ACC112 (cell line): ENCODE results near the gene CTF1.
A peak's percentile ranks its signal among the peaks of the same experiment; 100 is the strongest.

Source experiments
- H2AFZ ChIP-seq: fragments of 200-600 bp; sonication (generic); one replicate; pipeline ENCODE4 v1.6.0; 2017; ENCODE audit warnings: antibody characterized with exemption, low read length; ENCODE audit not compliant: unreplicated experiment
- H3K27ac ChIP-seq: fragments of 200-600 bp; sonication (generic); 2 replicates; pipeline ENCODE4 v1.5.1; 2014; ENCODE audit warnings: low read depth, mild to moderate bottlenecking, antibody characterized with exemption, low read length, moderate library complexity
- H3K27me3 ChIP-seq: fragments of 200-600 bp; sonication (generic); 2 replicates; pipeline ENCODE4 v1.6.1; 2014; ENCODE audit warnings: mild to moderate bottlenecking, antibody characterized with exemption, low read length, moderate library complexity, mixed read lengths; ENCODE audit not compliant: insufficient read depth
- H3K36me3 ChIP-seq: fragments of 200-600 bp; sonication (generic); 2 replicates; pipeline ENCODE4 v1.6.1; 2016; ENCODE audit warnings: mild to moderate bottlenecking, antibody characterized with exemption, low read length, moderate library complexity, mixed read lengths; ENCODE audit not compliant: insufficient read depth
- H3K4me1 ChIP-seq: fragments of 200-600 bp; sonication (generic); one replicate; pipeline ENCODE4 v1.6.1; 2016; ENCODE audit warnings: low read length, mixed read lengths; ENCODE audit not compliant: insufficient read depth, unreplicated experiment, control insufficient read depth
- H3K4me3 ChIP-seq: fragments of 200-600 bp; sonication (generic); 2 replicates; pipeline ENCODE4 v1.5.1; 2014; ENCODE audit warnings: mild to moderate bottlenecking, low read depth, low read length
- H3K79me2 ChIP-seq: fragments of 200-600 bp; sonication (generic); one replicate; pipeline ENCODE4 v1.6.0; 2016; ENCODE audit warnings: low read length; ENCODE audit not compliant: control insufficient read depth, unreplicated experiment, insufficient read depth

The CTF1 gene

DNA sequence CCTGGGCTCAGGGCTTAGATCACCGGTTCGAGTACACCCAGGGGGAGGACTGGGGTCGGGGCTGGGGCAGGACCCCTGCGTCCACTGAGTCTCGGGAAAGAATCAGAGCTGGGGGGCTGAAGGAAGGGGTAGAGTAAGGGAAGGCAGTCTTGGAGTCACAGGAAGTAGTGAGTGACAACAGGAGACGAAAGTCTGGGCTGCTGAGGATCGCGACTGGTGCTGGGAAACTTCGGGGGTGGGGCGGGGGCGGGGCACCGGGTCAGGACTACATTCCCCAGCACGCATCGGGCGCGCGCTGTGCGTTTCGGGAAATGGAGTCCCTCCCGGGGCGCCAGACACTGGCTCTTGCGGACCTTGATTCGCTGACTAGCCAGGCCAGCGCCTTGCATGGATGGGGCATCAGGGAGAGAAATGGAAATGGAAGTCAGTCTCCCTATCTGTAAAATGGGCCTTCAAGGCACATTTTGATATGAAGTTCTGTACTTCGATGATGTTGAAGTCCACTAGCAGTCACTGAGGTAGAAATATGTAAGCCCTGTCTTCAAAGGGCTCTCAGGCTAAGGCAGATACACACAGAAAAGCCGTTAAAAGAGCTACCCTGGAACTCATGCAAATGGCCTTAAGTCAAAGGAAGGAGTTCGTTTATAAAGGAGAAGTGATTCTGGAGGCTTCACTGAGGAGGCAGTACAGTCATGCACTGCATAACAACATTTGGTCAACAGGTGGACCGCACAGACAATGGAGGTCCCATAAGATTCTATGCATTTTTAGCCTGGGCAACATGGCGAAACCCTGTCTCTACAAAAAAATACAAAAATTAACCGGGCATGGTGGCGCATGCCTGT is 697 bp downstream of the CTF1 start:
- H2AFZ ChIP-seq, result peak overlapping the region; percentile 33
- peaks cover 9% of the 10 kb centered on the region for H3K79me2 ChIP-seq
- H3K36me3 ChIP-seq, result no peaks in the 10 kb centered on the region
- H3K4me1 ChIP-seq, result peaks cover 25% of the 10 kb centered on the region
- H3K4me3 ChIP-seq, result peak overlapping the region; percentile 80
- H3K27ac ChIP-seq, result peak overlapping the region; percentile 82
- H3K27me3 ChIP-seq, result no peaks in the 10 kb centered on the region

DNA sequence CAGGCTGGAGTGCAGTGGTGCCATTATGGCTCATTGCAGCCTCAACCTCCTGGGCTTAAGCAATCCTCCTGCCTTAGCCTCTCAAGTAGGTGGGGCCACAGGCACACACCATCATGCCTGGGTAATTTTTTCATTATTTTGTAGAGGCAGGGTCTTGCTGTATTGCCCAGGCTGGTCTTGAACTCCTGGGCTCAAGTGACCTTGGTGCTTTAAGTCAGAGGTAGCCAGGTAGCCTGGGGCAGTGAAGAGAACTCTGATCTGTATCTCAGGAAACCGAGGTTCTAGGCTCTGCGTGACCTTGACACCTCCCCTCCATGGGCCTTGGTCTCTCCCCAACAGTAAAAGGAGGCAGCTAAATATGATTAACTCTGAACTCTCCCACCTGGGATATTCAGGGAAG is 3.4 kb downstream of the CTF1 start:
- no peak overlapping the region for H3K27ac ChIP-seq
- H3K4me3 ChIP-seq, result no peak overlapping the region
- peaks cover 14% of the 10 kb centered on the region for H3K4me1 ChIP-seq
- H3K36me3 ChIP-seq, result no peaks in the 10 kb centered on the region
- H2AFZ ChIP-seq, result no peak overlapping the region
- no peaks in the 10 kb centered on the region for H3K27me3 ChIP-seq
- no peaks in the 10 kb centered on the region for H3K79me2 ChIP-seq

DNA sequence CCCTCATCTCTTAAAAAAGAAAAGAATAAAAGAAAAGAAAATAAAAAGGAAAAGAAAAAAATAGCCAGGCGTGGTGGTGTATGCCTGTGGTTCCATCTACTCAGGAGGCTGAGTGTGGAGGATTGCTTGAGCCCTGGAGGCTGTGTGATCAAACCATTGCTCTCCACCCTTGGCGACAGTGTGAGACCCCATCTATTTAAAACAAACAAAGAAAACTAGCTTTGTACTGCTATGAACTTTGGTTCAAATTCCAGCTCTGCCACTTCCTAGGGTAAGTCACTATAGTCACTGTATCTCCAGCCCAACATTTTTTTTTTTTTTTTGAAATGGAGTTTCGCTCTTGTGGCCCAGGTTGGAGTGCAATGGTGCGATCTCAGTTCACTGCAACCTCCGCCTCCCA is 4.2 kb downstream of the CTF1 start:
- no peaks in the 10 kb centered on the region for H3K27me3 ChIP-seq
- H3K36me3 ChIP-seq, result no peaks in the 10 kb centered on the region
- no peak overlapping the region for H2AFZ ChIP-seq
- no peaks in the 10 kb centered on the region for H3K79me2 ChIP-seq
- no peak overlapping the region for H3K27ac ChIP-seq
- no peak overlapping the region for H3K4me3 ChIP-seq
- H3K4me1 ChIP-seq, result peaks cover 7% of the 10 kb centered on the region

DNA sequence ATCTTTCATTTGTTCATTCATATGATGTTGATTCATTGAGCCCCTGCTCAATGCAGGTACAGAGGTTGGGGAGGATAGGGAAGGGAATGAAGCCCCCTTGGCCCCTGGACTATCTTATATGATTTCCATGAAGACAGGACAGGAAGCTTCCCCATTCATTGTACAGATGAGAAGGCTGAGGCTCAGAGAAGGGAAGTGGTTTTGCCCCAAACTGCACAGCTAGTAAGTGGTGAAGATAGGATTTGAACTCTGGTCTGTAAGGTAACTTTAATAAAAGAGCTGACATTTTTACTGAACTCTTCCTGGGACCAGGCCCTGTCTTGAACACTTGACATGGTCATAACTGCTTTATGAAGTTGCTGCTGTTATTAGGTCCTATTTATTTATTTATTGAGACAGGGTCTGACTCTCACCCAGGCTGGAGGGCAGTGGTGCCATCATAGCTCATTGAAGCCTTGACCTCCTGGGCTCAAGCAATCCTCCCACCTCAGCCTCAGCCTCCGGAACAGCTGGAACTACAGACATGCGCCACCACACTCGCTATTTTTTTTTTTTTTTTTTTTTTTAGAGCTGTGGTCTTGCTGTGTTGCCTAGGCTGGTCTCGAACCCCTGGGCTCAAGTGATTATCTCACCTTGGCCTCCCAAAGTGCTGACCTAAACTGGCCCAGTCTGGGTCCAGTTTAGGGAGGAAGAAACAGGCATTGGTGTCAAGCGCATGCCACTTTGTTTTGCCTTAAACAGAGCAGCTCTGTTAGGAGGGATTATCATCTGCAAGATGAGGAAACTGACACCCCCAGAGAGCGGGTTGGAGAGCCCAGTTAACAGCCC is 5.0 kb downstream of the CTF1 start:
- Histone ChIP-seq H3K4me1 (no peaks in the 10 kb centered on the region), H3K27me3 (no peaks in the 10 kb centered on the region), H3K79me2 (no peaks in the 10 kb centered on the region), H3K36me3 (no peaks in the 10 kb centered on the region), H3K4me3 (peak overlapping the region; percentile 77), H3K27ac (no peak overlapping the region), H2AFZ (peak overlapping the region; percentile 97)

DNA sequence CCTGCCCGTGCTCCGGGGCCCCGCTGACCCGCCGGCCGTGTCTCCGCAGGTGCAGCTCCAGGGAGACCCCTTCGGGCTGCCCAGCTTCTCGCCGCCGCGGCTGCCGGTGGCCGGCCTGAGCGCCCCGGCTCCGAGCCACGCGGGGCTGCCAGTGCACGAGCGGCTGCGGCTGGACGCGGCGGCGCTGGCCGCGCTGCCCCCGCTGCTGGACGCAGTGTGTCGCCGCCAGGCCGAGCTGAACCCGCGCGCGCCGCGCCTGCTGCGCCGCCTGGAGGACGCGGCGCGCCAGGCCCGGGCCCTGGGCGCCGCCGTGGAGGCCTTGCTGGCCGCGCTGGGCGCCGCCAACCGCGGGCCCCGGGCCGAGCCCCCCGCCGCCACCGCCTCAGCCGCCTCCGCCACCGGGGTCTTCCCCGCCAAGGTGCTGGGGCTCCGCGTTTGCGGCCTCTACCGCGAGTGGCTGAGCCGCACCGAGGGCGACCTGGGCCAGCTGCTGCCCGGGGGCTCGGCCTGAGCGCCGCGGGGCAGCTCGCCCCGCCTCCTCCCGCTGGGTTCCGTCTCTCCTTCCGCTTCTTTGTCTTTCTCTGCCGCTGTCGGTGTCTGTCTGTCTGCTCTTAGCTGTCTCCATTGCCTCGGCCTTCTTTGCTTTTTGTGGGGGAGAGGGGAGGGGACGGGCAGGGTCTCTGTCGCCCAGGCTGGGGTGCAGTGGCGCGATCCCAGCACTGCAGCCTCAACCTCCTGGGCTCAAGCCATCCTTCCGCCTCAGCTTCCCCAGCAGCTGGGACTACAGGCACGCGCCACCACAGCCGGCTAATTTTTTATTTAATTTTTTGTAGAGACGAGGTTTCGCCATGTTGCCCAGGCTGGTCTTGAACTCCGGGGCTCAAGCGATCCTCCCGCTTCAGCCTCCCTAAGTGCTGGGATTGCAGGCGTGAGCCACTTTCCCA is 5.9 kb downstream of the CTF1 start:
- Histone ChIP-seq H3K4me3 (peak overlapping the region; percentile 80), H2AFZ (peak overlapping the region; percentile 97), H3K4me1 (no peaks in the 10 kb centered on the region), H3K36me3 (no peaks in the 10 kb centered on the region), H3K27ac (no peak overlapping the region), H3K79me2 (no peaks in the 10 kb centered on the region), H3K27me3 (no peaks in the 10 kb centered on the region)

DNA sequence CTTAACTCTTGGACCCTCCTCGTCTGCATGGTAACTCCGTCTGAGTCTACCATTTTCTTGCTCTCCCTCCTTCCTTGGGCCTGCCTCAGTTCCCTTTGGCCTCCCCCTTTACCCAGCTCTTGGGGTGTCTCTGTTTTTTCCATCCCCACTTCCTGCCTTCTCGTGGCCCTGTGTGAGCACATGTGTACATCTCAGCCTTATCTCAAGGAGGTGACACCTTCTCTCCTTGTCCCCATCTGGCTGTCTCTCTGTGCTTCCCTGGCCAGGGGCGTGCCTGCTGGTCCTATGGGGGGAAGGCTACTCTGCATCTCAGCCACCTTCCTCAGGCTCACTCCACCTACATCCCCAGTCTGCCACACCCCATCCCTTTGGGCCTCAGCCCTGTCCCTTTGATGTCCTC is 6.6 kb downstream of the CTF1 start:
- H2AFZ ChIP-seq, result peak overlapping the region; percentile 48
- H3K4me3 ChIP-seq, result peak overlapping the region; percentile 80; the same call in 1 of the 2 replicates
- no peaks in the 10 kb centered on the region for H3K4me1 ChIP-seq
- no peaks in the 10 kb centered on the region for H3K27me3 ChIP-seq
- no peaks in the 10 kb centered on the region for H3K36me3 ChIP-seq
- H3K27ac ChIP-seq, result no peak overlapping the region; the same call in 1 of the 2 replicates
- H3K79me2 ChIP-seq, result no peaks in the 10 kb centered on the region

DNA sequence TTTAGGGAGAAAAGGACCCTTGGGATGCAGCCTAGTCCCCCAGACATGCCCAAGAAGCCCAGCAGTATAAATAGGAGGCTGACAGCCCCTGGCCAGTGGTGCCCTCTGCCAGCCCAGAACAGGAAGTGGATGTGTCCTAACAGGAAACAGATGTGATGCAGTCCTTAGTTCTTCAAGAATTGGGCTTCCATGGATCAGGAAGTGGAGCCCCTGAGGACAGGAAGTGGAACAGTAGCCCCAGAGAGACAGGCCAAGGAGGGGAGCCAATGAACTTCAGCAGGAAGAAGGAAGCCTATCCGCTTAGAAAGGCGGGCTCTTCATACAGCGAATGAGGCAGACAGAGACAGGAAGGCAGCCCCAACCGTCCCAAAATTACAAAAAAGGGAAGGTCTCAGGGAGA is 7.2 kb downstream of the CTF1 start:
- Histone ChIP-seq H3K4me3 (no peak overlapping the region), H3K36me3 (no peaks in the 10 kb centered on the region), H2AFZ (peak overlapping the region; percentile 3), H3K79me2 (no peaks in the 10 kb centered on the region), H3K27ac (no peak overlapping the region), H3K4me1 (no peaks in the 10 kb centered on the region), H3K27me3 (no peaks in the 10 kb centered on the region)

DNA sequence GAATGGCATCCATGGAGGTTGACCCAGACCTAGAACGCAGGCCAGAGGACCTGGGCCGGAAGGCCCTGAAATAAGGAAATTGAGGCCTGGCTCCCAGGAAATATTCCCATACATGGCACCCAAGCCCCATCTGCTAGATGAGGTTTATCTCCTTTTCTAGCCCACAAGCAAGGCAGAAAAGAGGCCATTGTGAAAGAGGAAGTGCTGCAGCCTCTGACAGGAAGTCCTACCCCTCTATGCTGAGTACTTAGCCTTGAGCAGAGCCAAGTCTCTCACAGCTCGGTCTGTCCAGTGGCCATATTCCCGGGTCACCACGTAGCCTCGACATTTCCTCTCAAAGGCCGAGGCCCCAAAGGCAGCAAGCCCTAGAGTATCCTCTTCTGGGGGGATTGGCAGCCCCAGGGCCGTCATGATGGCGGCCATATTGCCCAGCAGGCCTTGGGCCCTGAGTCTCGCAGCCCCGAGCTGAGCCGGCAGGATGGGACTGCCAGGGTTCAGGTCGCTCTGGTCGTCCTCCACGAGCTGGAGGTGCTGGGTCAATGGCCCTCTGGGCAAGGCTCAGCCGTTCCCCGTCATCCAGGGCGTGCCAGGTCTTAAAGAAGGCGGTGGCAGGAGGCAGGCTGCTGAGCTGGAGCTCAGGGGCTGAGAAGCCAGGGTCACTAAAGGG is 7.8 kb downstream of the CTF1 start:
- no peaks in the 10 kb centered on the region for H3K27me3 ChIP-seq
- no peak overlapping the region for H3K4me3 ChIP-seq
- peak overlapping the region; percentile 3 for H2AFZ ChIP-seq
- H3K27ac ChIP-seq, result no peak overlapping the region
- no peaks in the 10 kb centered on the region for H3K79me2 ChIP-seq
- H3K4me1 ChIP-seq, result no peaks in the 10 kb centered on the region
- H3K36me3 ChIP-seq, result no peaks in the 10 kb centered on the region

DNA sequence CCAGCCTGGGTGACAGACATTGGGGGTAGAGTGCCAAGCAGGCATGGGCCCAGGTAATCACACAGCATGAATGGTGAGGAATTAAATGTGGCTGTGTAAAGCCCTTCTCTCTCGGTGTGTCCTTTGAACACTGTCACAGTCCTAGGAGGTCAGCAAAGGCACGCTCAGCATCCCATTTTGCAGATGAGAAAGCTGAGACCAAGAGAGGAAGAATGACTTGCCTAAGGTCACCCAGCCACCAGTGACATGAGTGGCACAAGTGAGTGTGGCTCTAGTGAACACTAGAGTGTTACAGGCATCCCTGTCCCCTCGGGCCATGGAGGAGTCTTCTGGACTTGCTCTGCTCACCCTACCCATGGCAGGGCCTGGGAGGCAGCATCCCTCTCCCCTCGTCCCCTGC is 10.7 kb downstream of the CTF1 start:
- H3K36me3 ChIP-seq, result no peaks in the 10 kb centered on the region
- no peaks in the 10 kb centered on the region for H3K4me1 ChIP-seq
- H3K27ac ChIP-seq, result no peak overlapping the region
- H3K27me3 ChIP-seq, result no peaks in the 10 kb centered on the region
- H3K4me3 ChIP-seq, result no peak overlapping the region
- H2AFZ ChIP-seq, result no peak overlapping the region
- H3K79me2 ChIP-seq, result no peaks in the 10 kb centered on the region
